ENCODE data around the gene RAD9A.

DNA sequence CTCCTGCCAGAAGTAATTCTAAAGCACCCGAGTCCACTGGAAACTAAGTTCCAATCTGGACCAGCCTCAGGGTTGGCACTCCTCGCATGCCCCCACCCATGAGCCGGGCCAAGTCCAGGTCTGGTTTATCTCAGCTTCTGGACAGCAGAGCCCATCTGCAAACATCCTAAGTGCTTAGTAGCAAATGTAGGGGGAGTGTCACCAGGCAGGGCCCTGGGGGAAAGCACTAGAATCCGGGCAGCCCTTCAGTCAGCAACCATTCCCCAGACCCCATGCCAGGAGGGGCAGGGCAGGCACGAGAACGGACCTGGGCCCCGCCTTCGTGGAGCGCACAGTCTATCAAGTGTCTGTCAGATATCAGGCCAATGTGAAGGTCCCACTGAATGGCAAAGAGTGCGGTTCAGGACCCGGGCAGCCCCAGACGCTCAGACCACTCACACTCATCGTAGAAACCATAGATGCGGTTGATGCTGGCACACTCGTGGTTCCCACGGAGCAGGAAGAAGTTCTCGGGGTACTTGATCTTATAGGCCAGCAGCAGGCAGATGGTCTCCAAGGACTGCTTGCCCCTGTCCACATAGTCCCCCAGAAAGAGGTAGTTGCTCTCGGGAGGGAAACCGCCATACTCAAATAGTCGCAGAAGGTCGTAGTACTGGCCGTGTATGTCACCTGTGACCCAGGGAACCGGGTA, 8.6 kb downstream of the RAD9A start:
- TF ChIP-seq, protein P1, sequence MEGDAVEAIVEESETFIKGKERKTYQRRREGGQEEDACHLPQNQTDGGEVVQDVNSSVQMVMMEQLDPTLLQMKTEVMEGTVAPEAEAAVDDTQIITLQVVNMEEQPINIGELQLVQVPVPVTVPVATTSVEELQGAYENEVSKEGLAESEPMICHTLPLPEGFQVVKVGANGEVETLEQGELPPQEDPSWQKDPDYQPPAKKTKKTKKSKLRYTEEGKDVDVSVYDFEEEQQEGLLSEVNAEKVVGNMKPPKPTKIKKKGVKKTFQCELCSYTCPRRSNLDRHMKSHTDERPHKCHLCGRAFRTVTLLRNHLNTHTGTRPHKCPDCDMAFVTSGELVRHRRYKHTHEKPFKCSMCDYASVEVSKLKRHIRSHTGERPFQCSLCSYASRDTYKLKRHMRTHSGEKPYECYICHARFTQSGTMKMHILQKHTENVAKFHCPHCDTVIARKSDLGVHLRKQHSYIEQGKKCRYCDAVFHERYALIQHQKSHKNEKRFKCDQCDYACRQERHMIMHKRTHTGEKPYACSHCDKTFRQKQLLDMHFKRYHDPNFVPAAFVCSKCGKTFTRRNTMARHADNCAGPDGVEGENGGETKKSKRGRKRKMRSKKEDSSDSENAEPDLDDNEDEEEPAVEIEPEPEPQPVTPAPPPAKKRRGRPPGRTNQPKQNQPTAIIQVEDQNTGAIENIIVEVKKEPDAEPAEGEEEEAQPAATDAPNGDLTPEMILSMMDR (IDR thresholded peaks at IDR 0.05): no peak
- TF ChIP-seq ZFX (IDR thresholded peaks at IDR 0.05; ENCODE audit: borderline replicate concordance): no peak

Measured in 22Rv1 (cell line).